Sigmoid colon (tissue), 4 donors: ENCODE results near the gene FARSB.

Source experiments
- EP300 ChIP-seq, 4 donors: sonication (generic); formaldehyde crosslinking; IDR thresholded peaks; one replicate each; pipeline ENCODE4 v1.6.1; 2017; ENCODE audit warnings: antibody characterized with exemption in 4 of 4
- POLR2A ChIP-seq, 2 donors: fragments of 450-650 bp; IDR thresholded peaks; one replicate each; pipeline ENCODE4 v1.6.1; 2016; ENCODE audit warnings: antibody characterized with exemption in 2 of 2, mild to moderate bottlenecking in 2 of 2, moderate library complexity in 2 of 2
- POLR2AphosphoS5 ChIP-seq, 4 donors: sonication (generic); formaldehyde crosslinking; IDR thresholded peaks; one replicate each; pipeline ENCODE4 v1.6.1; 2017; ENCODE audit warnings: antibody characterized with exemption in 4 of 4
- TF ChIP-seq, protein P1 (sequence below), 4 experiments: fragments of 450-650 bp in 3 of 4; fragments of 200-600 bp in 1 of 4; IDR thresholded peaks; one replicate each; pipeline ENCODE4 v1.5.1; 2016 to 2019; ENCODE audit warnings: antibody characterized with exemption in 4 of 4, mild to moderate bottlenecking in 3 of 4, moderate library complexity in 2 of 4

DNA sequence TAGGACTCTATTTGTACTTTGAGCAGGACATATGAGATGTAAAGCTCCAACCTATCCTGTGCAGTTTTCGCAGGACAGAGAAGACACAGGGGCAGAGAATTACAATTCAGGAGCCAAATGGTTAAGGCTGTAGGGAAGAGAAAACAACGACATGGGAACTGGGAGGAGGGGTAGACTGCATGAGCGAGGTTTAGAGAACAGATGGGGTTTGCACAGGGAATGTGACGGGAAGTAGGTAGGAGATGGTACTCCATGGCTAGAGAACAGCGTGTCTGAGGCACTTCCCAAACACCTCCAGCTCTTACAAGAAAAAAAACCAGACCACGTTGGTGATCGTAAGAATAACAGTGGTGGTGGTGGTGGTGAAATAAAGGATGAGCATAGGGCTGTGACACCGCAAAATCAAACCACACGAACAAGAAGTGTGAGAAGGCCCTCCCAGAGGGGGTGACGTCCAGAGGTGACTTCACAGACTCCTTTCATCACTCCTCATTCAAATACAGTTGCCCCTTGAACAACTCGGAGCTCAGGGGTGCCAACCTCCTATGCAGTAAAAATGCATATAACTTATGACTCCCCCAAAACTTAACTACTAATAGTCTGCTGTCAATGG lies 92.7 kb downstream of the FARSB start:
- TF ChIP-seq, protein P1, sequence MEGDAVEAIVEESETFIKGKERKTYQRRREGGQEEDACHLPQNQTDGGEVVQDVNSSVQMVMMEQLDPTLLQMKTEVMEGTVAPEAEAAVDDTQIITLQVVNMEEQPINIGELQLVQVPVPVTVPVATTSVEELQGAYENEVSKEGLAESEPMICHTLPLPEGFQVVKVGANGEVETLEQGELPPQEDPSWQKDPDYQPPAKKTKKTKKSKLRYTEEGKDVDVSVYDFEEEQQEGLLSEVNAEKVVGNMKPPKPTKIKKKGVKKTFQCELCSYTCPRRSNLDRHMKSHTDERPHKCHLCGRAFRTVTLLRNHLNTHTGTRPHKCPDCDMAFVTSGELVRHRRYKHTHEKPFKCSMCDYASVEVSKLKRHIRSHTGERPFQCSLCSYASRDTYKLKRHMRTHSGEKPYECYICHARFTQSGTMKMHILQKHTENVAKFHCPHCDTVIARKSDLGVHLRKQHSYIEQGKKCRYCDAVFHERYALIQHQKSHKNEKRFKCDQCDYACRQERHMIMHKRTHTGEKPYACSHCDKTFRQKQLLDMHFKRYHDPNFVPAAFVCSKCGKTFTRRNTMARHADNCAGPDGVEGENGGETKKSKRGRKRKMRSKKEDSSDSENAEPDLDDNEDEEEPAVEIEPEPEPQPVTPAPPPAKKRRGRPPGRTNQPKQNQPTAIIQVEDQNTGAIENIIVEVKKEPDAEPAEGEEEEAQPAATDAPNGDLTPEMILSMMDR (IDR thresholded peaks at IDR 0.05), result no peak
- no peak for TF ChIP-seq POLR2AphosphoS5 (IDR thresholded peaks at IDR 0.05)
- no peak for TF ChIP-seq EP300 (IDR thresholded peaks at IDR 0.05)
- no peak for TF ChIP-seq POLR2A (IDR thresholded peaks at IDR 0.05)
